Neuronal stem cell (in vitro differentiated cells): Measurements from ENCODE around the gene RRAS.

Experiments
- DNase-seq: peaks from one replicate; pipeline ENCODE4 v3.0.0-alpha.2; 2013; ENCODE audit warnings: low spot score
- H2AFZ ChIP-seq: one replicate; pipeline ENCODE4 v1.6.1; 2013; ENCODE audit warnings: mild to moderate bottlenecking, low read length, inconsistent platforms
- H2AK5ac ChIP-seq: 2 replicates; pipeline ENCODE4 v1.6.1; 2013; ENCODE audit warnings: low read depth, mild to moderate bottlenecking, inconsistent platforms, low read length, moderate library complexity, mixed read lengths
- H2BK120ac ChIP-seq: 2 replicates; pipeline ENCODE4 v1.6.1; 2013; ENCODE audit warnings: low read depth, mild to moderate bottlenecking, inconsistent platforms, low read length, moderate library complexity, mixed read lengths
- H2BK12ac ChIP-seq: one replicate; pipeline ENCODE4 v1.6.1; 2013; ENCODE audit warnings: low read length, inconsistent platforms
- H2BK15ac ChIP-seq: 2 replicates; pipeline ENCODE4 v1.6.1; 2013; ENCODE audit warnings: mild to moderate bottlenecking, low read length, inconsistent platforms, mixed read lengths
- H2BK5ac ChIP-seq: one replicate; pipeline ENCODE4 v1.6.1; 2013; ENCODE audit warnings: inconsistent platforms, mild to moderate bottlenecking, low read length, moderate library complexity
- H3K14ac ChIP-seq: one replicate; pipeline ENCODE4 v1.6.1; 2013; ENCODE audit warnings: low read length, inconsistent platforms
- H3K18ac ChIP-seq: 2 replicates; pipeline ENCODE4 v1.6.1; 2013; ENCODE audit warnings: low read length, inconsistent platforms
- H3K23ac ChIP-seq: 2 replicates; pipeline ENCODE4 v1.6.1; 2013; ENCODE audit warnings: low read depth, mild to moderate bottlenecking, mixed read lengths, low read length, inconsistent platforms; ENCODE audit not compliant: poor library complexity
- H3K27ac ChIP-seq: replicated peaks from 3 replicates; pipeline ENCODE4 v1.5.1; 2013; ENCODE audit warnings: low read length, inconsistent platforms
- H3K27me3 ChIP-seq, 3 experiments: 2 replicates each; pipeline ENCODE4 v1.6.1; 2013; ENCODE audit warnings: low read length in 3 of 3, mild to moderate bottlenecking in 2 of 3, inconsistent platforms in 1 of 3, low read depth in 1 of 3, mixed read lengths in 1 of 3, moderate library complexity in 1 of 3; ENCODE audit not compliant: control insufficient read depth in 3 of 3, insufficient read depth in 3 of 3
- H3K36me3 ChIP-seq, 2 donors: replicated peaks in 1 of 2; 2 replicates each; pipeline ENCODE4 v1.6.1; 2013; ENCODE audit warnings: low read length in 2 of 2; ENCODE audit not compliant: control insufficient read depth in 2 of 2, insufficient read depth in 2 of 2
- H3K4ac ChIP-seq: 2 replicates; pipeline ENCODE4 v1.6.1; 2013; ENCODE audit warnings: inconsistent platforms, mild to moderate bottlenecking, low read length, moderate library complexity
- H3K4me1 ChIP-seq, 2 donors: 1 replicate in 1 of 2; 2 replicates in 1 of 2; pipeline ENCODE4 v1.6.1; 2013; ENCODE audit warnings: low read length in 2 of 2, low read depth in 1 of 2; ENCODE audit not compliant: control insufficient read depth in 2 of 2, insufficient read depth in 1 of 2
- H3K4me2 ChIP-seq: one replicate; pipeline ENCODE4 v1.6.1; 2013; ENCODE audit warnings: mild to moderate bottlenecking, low read length, inconsistent platforms; ENCODE audit not compliant: insufficient read depth, poor library complexity, severe bottlenecking
- H3K4me3 ChIP-seq, 2 donors: 2 replicates each; pipeline ENCODE4 v1.5.1; 2013; ENCODE audit warnings: low read length in 2 of 2, mild to moderate bottlenecking in 2 of 2, inconsistent platforms in 1 of 2, moderate library complexity in 1 of 2
- H3K79me1 ChIP-seq: one replicate; pipeline ENCODE4 v1.6.1; 2013; ENCODE audit warnings: low read depth, mild to moderate bottlenecking, inconsistent platforms, low read length, moderate library complexity
- H3K9ac ChIP-seq: one replicate; pipeline ENCODE4 v1.6.1; 2013; ENCODE audit warnings: mild to moderate bottlenecking, low read depth, low read length, inconsistent platforms; ENCODE audit not compliant: poor library complexity
- H3K9me3 ChIP-seq, 2 donors: replicated peaks in 1 of 2; 2 replicates each; pipeline versions ENCODE3 to v1.6.1; 2013; ENCODE audit warnings: low read length in 2 of 2, mild to moderate bottlenecking in 2 of 2, inconsistent platforms in 1 of 2, low read depth in 1 of 2, mixed read lengths in 1 of 2, moderate library complexity in 1 of 2; ENCODE audit not compliant: control insufficient read depth in 2 of 2, insufficient read depth in 1 of 2
- H4K8ac ChIP-seq: one replicate; pipeline ENCODE4 v1.6.1; 2013; ENCODE audit warnings: low read depth, mild to moderate bottlenecking, inconsistent platforms, low read length, moderate library complexity
- H4K91ac ChIP-seq: one replicate; pipeline ENCODE4 v1.6.1; 2013; ENCODE audit warnings: low read length, low read depth, mild to moderate bottlenecking, inconsistent platforms; ENCODE audit not compliant: poor library complexity
- WGBS, 2 donors: extraction: QIAGEN DNeasy Blood & Tissue Kit; methylation state at CpG; one replicate each; pipeline ENCODE4 v1.1.7; 2013; ENCODE audit warnings: missing lambda C conversion rate in 2 of 2, mixed read lengths in 1 of 2; ENCODE audit not compliant: insufficient read length in 2 of 2, insufficient replicate concordance in 1 of 2; ENCODE audit errors: extremely low coverage in 2 of 2; 5-methylcytosine and 5-hydroxymethylcytosine counted together
- small RNA-seq: library from polyadenylated mRNA; stranded (forward); fragments of <200 nt; extraction: miRNeasy Mini kit (QIAGEN cat#:217004); gene quantifications from one replicate; pipeline ENCODE3, GENCODE V24; 2013; ENCODE audit not compliant: insufficient read depth

RRAS gene

DNA sequence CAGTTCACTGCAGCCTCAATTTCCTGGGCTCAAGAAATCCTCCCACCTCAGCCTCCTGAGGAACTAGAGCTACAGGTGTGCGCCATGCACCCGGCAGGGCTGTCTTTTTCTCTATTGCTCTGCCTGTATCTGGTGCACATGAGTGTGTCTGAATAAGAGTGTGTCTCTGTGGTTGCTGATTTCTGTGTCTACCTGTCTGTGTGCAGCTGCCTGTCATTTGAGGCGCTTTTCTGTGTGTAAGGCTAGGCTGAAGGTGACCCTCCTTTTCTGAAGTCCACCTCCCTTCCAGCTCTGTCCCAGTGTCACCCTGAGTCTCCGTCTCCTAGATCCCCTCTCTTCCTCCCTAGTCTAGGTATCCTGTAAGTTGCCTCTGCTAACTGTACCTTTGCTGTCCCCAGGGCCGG is 50.4 kb downstream of the RRAS start:
- peak overlapping the region; percentile 16 for H2AFZ ChIP-seq
- H4K91ac ChIP-seq: no peak overlapping the region
- no peak overlapping the region for H3K4me2 ChIP-seq
- no peak overlapping the region for H4K8ac ChIP-seq
- H3K9ac ChIP-seq: peak overlapping the region; percentile 12
- H3K9me3 ChIP-seq: no peaks in the 10 kb centered on the region
- H2BK12ac ChIP-seq: no peak overlapping the region
- no peak overlapping the region for H3K23ac ChIP-seq
- H3K4me1 ChIP-seq: peaks cover 16 to 22% of the 10 kb centered on the region in 2 donors
- H3K4ac ChIP-seq: no peak overlapping the region
- WGBS, 2 donors: no CpG with 5 or more reads among the region's 5 CpGs
- H3K4me3 ChIP-seq: no peak overlapping the region
- H3K79me1 ChIP-seq: peaks cover 18% of the 10 kb centered on the region
- peak overlapping the region; percentile 95 for H2AK5ac ChIP-seq
- H2BK15ac ChIP-seq: peak overlapping the region; percentile 94
- H3K27ac ChIP-seq: peak overlapping the region; percentile 42
- H3K14ac ChIP-seq: no peak overlapping the region
- H3K36me3 ChIP-seq: peaks cover 7 to 11% of the 10 kb centered on the region in 2 donors
- no peaks in the 10 kb centered on the region for H3K27me3 ChIP-seq
- DNase-seq: no peak
- H2BK120ac ChIP-seq: no peak overlapping the region
- peak overlapping the region; percentile 76 for H3K18ac ChIP-seq
- H2BK5ac ChIP-seq: no peak overlapping the region

DNA sequence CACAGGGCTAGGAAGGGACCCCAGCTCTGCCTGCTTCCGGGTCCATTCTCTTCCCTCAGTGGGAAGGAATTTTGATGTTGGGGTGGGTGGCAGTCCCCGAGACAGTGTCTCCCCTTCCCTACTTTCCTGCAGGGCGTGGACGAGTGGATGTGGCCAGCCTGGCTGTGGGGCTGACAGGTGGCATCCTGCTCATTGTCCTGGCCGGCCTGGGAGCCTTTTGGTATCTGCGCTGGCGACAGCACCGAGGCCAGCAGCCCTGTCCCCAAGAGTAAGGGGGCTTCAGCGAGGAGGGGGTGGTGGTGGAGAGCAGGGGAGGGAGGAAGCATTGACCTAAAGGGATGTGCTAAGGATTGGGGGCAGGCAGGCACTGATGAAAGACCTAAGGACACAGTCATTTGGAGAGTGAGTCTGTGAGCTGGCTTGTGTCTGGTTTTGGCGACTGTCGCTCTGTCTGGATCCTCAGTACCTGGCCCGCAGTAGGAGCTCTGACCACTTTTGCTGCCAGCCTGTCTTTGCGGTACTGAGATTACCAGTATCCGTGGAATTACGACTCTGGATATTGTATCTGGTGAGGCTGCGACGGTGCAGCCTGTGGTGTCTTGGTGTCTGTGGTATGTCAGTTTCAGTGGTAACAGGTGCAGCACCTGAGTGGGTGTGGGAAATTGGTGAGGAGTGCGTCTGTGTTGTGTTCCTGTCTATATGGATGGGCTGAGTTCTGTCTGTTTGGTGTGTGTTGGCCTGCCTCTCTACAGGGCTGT is 51.4 kb downstream of the RRAS start:
- no peak overlapping the region for H3K18ac ChIP-seq
- H2BK15ac ChIP-seq: peak overlapping the region; percentile 97
- peak overlapping the region; percentile 23 for H2AFZ ChIP-seq
- no peak overlapping the region for H3K27ac ChIP-seq
- H2BK5ac ChIP-seq: peak overlapping the region; percentile 95
- no peak overlapping the region for H2BK120ac ChIP-seq
- H3K27me3 ChIP-seq: no peaks in the 10 kb centered on the region
- H3K9ac ChIP-seq: peak overlapping the region; percentile 70
- peaks cover 13 to 17% of the 10 kb centered on the region in 2 donors for H3K4me1 ChIP-seq
- peaks cover 13% of the 10 kb centered on the region for H3K79me1 ChIP-seq
- no peak overlapping the region for H4K91ac ChIP-seq
- no peaks in the 10 kb centered on the region for H3K9me3 ChIP-seq
- no CpG with 5 or more reads among the region's 18 CpGs for WGBS, 2 donors
- H3K36me3 ChIP-seq: peaks cover 0 to 1% of the 10 kb centered on the region in 2 donors
- peak overlapping the region; percentile 89 for H3K23ac ChIP-seq
- peak overlapping the region; percentile 63 for H2BK12ac ChIP-seq
- no peak overlapping the region for H4K8ac ChIP-seq
- H3K4me3 ChIP-seq: no peak overlapping the region
- H3K14ac ChIP-seq: peak overlapping the region; percentile 59
- no peak overlapping the region for H3K4me2 ChIP-seq
- DNase-seq: no peak
- peak overlapping the region; percentile 40 for H2AK5ac ChIP-seq
- no peak overlapping the region for H3K4ac ChIP-seq

DNA sequence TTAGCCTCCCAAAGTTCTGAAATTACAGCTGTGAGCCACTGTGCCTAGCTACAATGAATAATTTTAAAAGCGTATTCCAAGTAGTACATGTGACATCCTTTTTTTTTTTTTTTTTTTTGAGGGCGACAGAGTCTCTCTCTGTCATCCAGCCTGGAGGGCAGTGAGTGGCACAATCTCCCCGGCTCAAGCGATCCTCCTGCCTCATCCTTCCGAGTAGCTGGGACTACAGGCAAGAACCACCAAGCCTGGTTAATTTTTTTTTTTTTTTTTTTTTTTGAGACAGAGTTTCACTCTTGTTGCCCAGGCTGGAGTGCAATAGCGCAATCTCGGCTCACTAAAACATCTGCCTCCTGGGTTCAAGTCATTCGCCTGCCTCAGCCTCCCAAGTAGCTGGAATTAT is 52.7 kb downstream of the RRAS start:
- Histone ChIP-seq H3K9me3 (no peaks in the 10 kb centered on the region), H2BK120ac (no peak overlapping the region), H2BK12ac (no peak overlapping the region), H2BK15ac (no peak overlapping the region), H3K14ac (no peak overlapping the region), H2AFZ (no peak overlapping the region), H3K4me2 (no peak overlapping the region), H2AK5ac (no peak overlapping the region), H4K91ac (no peak overlapping the region), H3K4me3 (no peak overlapping the region), H3K27ac (no peak overlapping the region), H3K27me3 (no peaks in the 10 kb centered on the region), H3K4me1 (peaks cover 8 to 13% of the 10 kb centered on the region in 2 donors), H3K9ac (no peak overlapping the region), H3K23ac (no peak overlapping the region), H4K8ac (no peak overlapping the region), H3K79me1 (peaks cover 9% of the 10 kb centered on the region), H2BK5ac (no peak overlapping the region), H3K4ac (no peak overlapping the region), H3K18ac (no peak overlapping the region), H3K36me3 (no peaks in the 10 kb centered on the region)
- DNase-seq: no peak
- WGBS, 2 donors: no CpG with 5 or more reads among the region's 8 CpGs

Small RNAs within 50 kb of the gene (small RNA-seq; reads per million reads assigned to genes)
- 2.8 reads per million for gene MIR5088
